ENCODE measurements around the gene TNKS1BP1.
"Not testable (repeated sequence)": the region's sequence is repeated elsewhere in the genome, so short reads cannot be mapped to it uniquely, and the experiment has no call there.

TNKS1BP1 gene, protein sequence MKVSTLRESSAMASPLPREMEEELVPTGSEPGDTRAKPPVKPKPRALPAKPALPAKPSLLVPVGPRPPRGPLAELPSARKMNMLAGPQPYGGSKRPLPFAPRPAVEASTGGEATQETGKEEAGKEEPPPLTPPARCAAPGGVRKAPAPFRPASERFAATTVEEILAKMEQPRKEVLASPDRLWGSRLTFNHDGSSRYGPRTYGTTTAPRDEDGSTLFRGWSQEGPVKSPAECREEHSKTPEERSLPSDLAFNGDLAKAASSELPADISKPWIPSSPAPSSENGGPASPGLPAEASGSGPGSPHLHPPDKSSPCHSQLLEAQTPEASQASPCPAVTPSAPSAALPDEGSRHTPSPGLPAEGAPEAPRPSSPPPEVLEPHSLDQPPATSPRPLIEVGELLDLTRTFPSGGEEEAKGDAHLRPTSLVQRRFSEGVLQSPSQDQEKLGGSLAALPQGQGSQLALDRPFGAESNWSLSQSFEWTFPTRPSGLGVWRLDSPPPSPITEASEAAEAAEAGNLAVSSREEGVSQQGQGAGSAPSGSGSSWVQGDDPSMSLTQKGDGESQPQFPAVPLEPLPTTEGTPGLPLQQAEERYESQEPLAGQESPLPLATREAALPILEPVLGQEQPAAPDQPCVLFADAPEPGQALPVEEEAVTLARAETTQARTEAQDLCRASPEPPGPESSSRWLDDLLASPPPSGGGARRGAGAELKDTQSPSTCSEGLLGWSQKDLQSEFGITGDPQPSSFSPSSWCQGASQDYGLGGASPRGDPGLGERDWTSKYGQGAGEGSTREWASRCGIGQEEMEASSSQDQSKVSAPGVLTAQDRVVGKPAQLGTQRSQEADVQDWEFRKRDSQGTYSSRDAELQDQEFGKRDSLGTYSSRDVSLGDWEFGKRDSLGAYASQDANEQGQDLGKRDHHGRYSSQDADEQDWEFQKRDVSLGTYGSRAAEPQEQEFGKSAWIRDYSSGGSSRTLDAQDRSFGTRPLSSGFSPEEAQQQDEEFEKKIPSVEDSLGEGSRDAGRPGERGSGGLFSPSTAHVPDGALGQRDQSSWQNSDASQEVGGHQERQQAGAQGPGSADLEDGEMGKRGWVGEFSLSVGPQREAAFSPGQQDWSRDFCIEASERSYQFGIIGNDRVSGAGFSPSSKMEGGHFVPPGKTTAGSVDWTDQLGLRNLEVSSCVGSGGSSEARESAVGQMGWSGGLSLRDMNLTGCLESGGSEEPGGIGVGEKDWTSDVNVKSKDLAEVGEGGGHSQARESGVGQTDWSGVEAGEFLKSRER (N-terminal part only)

DNA sequence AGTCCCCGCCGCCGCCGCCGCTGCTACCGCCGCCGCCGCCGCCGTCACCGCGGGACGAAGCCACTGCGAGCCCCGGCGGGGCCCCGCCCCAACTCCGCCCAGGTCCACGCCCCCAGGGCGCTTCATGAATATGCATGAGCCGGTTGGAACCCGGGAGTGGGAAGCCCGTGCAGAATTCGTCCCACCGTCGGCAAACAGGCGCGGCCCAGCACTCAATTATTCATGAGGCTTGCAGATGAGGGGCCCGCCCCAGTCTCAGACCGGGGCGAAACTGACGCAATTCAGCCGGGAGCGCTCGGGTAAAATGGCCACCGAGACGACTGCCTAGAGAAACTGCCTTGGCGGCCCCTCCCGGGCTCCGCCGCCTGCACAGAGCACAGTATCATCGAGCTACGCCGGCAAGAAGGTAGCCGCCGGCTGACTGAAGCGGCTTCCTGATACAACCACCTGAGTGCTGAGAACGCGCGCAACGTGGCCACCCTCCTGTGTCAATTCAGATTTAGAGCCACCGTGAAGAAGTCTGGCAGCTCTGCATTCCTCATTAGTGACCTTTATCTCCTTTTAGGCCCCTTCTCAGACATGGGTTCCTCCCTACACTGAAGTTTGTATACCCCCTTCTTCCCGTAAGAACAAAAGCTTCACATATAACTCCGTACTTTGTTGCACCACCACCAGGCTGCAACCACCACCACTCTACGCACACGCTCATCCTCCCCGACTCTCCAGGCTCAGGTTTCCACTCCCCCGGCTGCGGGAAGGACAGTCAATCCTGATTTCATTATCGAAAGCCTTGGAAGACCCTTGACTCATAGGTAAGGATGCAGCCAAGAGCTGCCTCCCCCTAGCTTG, at the start of gene TNKS1BP1:
TSS of gene TNKS1BP1 (minus strand) at position 67 of the 849 bp plus-strand sequence. CDS start 3,067 bp downstream, outside the sequence.
- peak; percentile 92 for DNase-seq

- no peak for DNase-seq
Measured at GRCh38 chr11:57373146-57373545, 48.4 kb upstream of the TNKS1BP1 start.

DNA sequence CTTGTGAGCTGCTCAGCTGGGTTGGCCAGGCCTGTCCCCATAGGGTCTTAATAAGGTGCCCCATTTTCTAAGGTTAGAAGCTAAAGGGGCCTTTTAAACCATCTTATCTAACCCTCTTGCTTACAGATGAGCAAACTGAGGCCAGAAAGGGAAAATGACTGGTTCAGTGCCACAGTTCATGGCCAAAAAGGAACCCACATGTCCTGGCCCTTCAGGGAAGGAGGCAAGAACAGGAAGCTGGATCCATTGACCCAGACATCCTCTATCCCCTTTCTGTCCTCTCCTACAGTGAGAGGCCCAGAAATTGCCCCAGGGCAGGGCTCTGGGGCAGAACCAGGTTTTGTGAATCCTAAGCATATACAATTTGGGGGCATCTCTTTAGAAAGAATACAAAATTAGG, 46.2 kb upstream of the TNKS1BP1 start:
- peak; percentile 13 for DNase-seq

GRCh38 chr11:57370251-57370650, 45.5 kb upstream of the TNKS1BP1 start:
- peak; percentile 10 for DNase-seq

- DNase-seq = no peak
Measured at GRCh38 chr11:57368845-57369232, 44.1 kb upstream of the TNKS1BP1 start.

- peak; percentile 36 for DNase-seq
Measured at GRCh38 chr11:57368106-57368844, 43.5 kb upstream of the TNKS1BP1 start.

DNA sequence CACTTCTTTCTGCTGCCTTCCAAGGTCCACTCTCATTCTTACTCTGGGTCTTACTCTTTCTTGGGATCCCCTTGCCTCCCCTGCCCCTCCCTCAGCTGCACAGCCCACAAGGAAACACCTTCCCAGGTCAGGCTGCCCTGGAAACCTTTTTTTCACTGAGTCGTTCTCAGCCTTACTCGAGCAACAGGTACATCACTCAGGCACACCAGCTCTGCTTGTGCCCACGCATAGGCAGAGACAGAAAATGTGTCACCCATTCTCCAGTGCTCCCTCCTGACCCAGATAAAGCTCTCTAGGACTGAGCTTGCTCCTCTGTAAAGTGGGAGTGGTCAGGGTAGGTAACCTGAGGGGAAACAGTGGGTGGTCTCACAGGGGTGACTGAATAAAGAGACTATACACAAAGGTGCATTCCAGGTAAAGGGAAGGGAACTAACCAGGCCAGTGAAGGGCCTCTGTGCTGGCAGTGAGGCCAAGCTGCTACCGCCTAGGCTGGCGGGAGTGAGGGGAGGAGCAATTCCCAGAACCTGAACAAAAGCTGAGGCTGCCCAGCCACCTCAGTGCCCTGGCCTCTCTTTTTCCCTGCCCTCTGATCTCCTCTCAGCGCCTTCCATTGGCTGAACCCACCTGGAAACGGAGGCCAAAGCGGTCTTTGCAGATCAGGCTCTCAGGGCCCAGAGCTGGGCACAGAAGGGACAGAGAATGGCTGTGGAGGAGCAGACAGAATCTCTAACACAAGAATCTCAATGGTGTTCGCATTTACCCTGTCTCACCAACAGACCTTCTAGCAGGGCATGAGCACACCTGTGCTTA, 40.3 kb upstream of the TNKS1BP1 start:
- DNase-seq = no peak

DNA sequence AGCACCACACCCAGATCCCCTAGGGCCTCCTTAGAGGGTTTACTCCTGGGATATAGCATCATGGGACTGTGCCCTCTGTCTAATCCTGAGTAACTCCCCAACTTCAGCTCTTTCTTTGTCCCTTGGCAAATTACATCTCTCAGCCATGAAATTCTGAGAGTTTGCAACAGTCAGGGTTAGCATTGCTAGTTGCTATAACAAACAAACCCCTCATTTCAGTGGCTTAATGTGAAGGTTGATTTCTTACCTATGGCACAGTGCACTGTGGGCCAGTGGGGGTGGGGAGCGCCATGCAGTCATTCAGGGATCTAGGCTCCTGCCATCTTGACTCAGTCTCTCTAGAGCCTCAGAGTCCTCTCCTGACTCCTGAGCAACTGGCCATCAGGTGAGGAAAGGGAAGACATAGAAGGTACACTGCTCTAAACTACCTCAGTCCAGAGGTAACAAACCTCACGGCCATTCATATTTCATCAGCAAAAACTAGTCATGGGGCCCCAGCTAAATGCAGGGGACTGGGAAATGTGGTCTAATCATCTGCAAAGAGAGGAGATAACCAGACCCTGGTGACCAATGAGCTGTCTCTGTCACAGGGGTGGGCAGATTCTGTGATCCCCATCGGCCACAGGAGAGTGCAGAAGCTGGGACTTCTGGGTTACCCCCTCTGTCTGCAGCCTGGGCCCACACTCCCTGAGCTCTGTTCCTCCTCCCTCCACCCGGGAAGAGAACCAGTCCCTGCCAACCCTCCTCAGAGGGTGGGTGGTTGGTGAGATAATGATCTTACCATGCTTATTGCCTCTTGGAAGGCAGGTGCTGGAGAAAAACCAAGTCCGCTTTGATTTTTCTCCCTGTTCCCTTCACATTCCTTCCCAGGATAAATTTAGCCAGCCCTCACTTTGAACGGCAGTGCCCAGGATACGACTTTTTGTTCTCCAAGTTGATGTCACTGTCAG, 38.7 kb upstream of the TNKS1BP1 start:
- DNase-seq = no peak

DNA sequence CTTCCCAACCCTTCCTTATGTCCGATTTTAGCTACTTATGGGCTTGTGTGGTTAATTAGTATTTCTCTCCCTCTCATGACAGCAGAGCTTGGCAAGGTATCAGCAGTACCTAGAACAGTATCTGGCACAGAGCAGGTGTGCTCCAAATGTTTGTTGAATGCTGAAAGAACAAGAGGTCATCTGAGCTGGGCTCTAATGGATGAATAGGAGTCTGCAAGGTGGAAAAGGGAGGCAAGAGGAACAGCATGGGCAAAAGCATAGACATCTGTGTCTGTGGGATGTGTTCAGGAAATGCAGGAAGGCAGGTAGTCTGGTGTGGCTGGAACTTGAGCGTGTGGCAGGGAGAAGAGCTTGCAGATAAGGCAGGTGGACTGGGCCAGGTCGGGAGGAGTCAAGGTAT, 37.2 kb upstream of the TNKS1BP1 start:
- no peak for DNase-seq

GRCh38 chr11:57361420-57361819, 36.7 kb upstream of the TNKS1BP1 start:
- not testable (repeated sequence) for DNase-seq

DNA sequence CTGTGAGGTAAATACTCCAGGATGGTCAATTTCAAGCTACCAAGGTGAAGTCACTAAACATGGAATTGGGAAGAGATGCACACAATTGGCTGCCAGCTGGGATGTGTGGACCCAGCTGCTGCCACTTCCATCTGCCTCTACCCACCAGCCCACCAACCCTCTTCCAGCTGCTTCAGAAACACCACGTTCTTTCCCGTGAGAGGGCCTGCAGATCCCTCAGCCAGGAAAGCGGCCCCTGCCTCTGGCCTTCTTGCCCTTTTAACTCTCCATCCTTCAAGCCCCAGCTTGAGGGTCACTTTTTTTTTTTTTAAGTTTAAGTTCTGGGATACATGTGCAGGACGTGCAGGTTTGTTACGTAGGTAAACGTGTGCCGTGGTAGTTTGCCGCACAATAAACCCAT, 36.2 kb upstream of the TNKS1BP1 start:
- DNase-seq = no peak

DNA sequence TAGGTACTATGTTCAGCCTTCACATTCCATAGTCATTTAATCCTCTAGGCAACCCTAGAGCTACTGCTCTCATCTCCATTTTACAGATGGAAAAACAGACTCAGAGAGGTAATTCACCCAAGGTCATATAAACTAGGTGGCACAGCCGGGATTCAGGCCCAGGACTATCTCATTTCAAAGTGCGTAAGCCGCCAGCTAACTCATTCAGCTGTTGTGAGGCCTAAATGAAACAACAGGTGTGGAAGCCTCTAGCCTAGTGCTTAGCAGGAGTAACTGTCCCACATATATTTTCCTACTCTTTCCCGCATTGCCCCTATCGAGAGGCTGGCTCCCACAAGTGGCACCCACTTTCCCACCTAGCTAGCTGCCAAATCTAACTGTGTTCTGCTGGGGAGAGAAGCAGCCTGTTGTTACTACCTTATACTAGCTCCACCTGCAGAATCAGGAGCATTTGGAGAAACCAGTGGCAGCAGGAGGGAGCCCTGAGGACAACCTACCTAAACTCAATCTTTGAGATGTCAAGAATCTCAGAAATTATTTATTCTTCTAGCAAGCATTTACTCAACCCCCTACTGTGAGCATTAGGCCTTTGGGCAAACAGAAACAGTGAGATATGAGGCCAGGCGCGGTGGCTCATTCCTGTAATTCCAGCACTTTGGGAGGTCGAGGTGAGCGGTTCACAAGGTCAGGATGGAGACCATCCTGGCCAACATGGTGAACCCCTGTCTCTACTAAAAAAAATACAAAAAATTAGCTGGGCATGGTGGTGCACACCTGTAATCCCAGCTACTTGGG, 35.3 kb upstream of the TNKS1BP1 start:
- no peak for DNase-seq

GRCh38 chr11:57359396-57359795, 34.6 kb upstream of the TNKS1BP1 start:
- no peak for DNase-seq

DNA sequence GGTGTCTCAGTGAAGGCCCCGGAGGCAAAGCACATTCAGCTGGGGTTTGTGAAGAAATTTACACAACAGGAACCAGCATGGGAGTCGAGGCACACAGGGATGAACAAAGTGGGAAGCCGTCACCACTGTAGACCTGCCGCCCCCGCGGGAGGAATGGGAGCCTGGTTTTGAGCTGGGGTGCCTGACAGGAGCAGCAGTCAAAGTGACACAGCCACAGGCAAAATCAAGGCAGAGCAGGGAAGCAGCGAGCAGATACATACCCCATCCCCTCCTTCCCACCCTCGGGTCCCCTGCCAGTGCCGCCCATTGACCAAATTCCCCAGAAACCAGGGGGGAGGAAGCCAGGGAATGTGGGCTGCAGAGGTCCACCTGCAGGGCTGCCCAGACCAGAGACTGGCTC, 34.2 kb upstream of the TNKS1BP1 start:
- DNase-seq = no peak

DNA sequence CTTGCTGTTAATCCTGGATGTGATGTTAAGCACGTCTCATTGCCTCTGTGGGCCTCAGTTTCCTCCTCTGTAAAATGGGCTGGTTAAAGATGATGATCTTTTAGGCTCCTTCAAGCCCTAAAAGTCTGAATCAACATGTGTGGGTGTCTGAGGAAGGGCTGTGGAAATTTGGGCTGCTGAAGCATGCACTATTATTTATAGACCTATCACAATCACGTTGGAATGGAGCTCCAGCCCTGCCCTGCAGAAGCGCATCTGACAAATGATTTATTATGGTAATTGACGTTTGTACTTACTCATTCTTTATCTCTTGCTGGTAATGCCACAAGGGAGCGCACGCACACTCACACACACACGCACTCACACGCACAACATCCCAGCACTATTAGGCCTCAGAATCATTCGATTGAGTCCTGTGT, 33.8 kb upstream of the TNKS1BP1 start:
- DNase-seq = peak; percentile 24

DNA sequence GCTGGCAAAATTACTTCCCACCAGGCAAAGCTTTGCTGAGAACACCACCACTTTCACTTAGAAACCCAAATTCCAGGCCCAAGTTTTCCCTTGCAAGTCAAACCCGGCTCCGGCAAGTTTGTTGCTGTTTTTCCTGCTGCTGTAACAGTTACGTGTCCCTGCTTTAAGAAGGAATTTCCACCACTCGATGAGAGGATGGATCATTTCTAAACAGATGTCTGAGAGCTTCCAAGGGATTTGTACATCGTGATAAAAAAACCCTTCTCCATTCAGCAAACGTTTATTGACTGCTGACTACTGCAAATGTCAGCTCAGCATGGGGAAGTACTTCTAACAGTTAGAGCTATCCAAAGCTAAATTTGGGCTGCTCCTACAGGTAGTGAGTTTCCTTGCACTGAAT, 33.1 kb upstream of the TNKS1BP1 start:
- DNase-seq = peak; percentile 21

- DNase-seq = no peak
Measured at GRCh38 chr11:57357310-57357709, 32.6 kb upstream of the TNKS1BP1 start.

- peak; percentile 70 for DNase-seq
Measured at GRCh38 chr11:57356268-57356667, 31.5 kb upstream of the TNKS1BP1 start.
